Fibroblast of skin of scalp (primary cell): Measurements from ENCODE around the gene ZNF197. TPM values are rescaled to one million over a fixed set of nuclear protein-coding genes. Genes with fewer than 3 reads are reported as not detected.
A peak's percentile ranks its signal among the peaks of the same experiment; 100 is the strongest.
"Not testable (repeated sequence)": the region's sequence is repeated elsewhere in the genome, so short reads cannot be mapped to it uniquely, and the experiment has no call there.

Experiments
- DNase-seq: peaks from one replicate; pipeline ENCODE4 v3.0.0-alpha.2; 2013
- polyA plus RNA-seq, 2 experiments: library from polyadenylated mRNA; unstranded; fragments of 120-200 nt; gene quantifications; one replicate each; pipeline ENCODE4 v1.2.1, GENCODE V29; 2013; ENCODE audit not compliant: insufficient read length in 2 of 2

Gene ZNF197
- 10.8 TPM for polyA plus RNA-seq (2013, experiment 1 of 2; ENCODE audit: insufficient read length)
- polyA plus RNA-seq (2013, experiment 2 of 2; ENCODE audit: insufficient read length), result 13.5 TPM

DNA sequence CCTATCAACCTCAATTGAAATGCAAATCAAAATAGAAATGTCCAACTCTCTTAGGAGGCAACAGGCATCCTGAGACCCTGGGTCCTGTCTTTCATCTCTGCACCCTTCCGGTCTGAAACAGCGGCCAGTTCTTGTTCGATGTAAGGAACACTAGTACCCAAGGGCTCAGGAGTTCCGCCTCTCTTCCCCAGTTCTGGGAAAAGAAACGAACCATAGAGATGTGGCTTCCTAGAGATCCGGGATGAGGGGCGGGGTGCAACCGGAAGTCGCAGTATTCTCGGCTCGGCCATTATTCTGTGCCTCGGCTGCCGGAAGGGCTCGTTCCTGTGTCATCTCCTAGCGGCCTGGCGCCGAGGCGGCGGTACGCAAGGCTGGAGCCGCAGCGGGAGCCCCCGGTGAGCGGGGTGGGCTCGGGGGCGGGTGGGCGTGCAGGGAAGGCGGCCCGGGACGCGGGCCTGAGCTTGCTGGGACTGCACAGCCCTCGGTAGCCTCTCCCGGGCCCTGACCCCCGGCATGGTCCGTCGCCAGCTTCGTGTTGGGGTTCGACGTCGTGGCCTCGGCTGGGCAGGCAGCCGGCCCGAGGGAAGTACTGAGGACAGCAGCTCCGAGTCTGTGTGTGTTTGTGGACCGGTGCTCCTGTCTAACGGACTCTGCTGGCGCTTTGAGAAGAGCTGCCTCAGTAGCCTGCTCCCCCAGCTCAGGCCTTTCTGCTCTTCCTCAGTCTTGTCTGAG, at the start of gene ZNF197:
Gene ZNF197 (plus strand): TSS at position 288 of the 732 bp plus-strand sequence. CDS start 4,119 bp downstream, outside the sequence.
- peak; percentile 94 for DNase-seq

DNA sequence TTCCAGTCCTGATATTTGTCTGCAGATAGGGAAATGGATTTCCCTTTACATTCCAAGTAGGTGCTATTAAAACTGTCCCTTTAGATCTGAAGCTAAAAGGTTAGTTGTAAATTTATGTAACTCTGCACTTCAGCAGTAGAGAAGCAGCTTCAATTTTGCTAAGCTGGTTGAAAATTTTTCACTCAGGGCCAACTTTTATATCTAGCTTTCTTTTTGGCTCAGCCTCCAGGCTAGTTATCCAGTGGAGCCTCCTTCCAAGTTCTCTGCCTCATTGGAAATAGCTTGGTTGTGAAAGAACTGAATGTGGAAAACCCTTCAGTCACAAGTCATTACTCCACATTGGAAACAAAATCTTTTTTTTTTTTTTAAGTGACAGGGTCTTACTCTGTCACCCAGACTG, 48.2 kb upstream of the ZNF197 start:
- no peak for DNase-seq

DNA sequence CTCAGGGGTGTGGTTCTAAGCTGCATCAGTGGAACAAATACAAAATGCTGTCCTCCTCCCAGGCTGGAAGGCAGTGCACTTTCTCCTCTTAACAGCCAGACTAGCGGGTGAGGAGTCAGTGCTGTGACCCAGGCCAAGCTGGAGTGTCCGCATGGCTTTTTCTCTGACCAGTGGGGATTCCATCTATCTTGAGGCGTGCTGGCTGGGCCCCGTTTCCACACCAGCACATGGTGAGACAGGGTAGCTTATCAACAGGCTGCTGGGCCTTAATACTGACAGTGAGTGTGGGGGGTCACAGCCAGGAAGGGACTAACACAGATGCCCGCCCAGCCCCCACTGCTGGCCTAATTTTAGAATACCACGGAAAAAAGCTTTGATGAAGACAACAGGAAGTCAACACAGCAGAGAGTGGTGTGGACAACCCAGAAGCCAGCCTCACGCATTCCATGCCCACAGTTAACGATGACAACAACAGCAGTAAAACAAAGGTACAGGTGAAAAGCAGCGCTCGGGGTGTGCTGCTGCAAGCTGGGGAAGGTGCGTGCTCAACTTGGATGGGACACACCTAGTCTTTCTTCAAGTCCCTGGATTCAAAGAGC, 47.4 kb upstream of the ZNF197 start:
- DNase-seq, result not testable (repeated sequence)

DNA sequence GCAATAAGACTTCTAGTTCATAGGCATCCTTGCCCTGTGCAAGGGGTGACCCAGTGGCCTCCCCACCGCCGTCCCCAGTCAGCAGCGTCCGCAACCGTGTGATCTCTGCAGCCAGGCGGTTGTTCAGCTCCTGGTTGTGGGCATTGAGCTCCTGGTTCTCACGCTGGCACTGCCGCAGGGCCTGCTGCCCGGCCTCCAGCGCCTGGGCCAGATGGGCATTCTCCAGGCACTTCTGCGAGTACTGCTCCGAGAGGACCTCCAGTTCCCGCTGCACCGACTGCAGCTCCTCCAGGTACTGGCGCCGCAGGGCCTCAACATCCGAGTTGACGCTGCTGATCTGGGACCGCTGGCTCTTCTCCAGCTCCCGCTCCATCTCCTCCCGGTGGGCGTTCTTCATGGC, 46.5 kb upstream of the ZNF197 start:
- not testable (repeated sequence) for DNase-seq

DNA sequence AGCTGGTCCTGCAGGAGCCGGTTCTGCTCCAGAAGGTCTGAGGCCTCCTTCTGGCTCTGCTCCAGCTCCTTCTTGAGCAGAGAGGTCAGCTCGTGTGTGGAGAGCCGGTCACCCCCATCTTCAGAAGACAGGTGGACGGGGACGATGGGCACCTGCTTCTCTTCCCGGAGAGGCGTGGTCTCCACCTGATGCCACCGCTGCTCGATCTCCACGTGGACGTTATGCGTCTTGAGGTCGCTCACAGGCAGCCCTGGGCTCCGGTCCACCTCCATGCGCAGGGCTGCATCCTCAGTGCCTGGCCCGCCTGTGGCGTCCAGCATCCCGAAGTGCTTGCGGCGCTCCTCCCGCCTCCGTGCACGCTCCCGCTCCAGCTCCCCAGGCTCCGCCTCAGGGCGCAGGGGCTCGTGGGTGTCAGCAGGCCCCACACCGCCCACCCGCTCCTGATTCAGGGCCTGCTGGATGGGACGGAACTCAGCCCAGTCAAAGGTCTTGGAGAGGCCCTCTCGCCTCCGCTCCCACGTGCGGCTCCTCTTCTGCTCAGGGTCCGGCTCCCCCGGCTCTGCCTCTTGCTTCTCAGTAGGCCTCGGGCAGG, 45.8 kb upstream of the ZNF197 start:
- DNase-seq, result not testable (repeated sequence)

DNA sequence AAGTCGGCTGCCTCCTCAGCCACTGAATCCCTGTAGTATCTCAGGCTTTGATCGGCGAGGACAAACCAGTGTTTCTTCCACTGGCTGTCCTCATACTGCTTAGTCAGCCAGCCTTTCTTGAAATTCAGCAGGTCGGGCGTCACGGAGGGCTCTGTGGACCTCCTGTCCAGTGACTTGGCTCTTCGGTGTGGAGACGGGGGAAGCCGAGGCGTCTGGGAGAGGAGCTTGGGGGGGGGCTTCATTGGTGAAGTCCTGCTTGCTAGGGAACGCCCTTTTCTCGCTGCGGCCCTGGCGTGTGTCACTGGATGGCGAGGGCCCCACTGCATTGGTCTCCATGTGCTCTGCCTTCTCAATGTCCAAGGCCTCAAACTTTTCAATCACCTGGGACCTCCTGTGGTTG, 45.1 kb upstream of the ZNF197 start:
- DNase-seq, result not testable (repeated sequence)

DNA sequence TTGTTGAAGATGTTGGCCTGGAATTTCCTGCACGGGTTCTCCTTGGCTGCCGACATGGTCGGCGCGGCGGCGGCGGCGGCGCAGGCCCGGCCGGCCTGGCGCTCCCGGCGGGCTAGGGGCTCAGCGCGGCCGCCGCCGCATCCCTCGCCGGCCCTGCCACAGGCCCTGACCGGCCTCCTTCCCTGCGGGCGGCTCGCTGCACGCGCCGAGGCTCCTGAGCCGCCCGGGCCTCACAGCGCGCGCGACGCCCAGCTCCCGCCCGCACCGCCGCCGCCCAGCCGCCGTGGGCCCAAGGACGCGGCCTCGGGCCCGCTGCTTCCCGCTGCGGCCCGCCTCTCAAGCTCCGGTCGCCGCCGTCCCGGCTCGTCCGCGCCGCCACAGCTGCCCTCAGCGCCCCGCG, 43.9 kb upstream of the ZNF197 start:
- not testable (repeated sequence) for DNase-seq

DNA sequence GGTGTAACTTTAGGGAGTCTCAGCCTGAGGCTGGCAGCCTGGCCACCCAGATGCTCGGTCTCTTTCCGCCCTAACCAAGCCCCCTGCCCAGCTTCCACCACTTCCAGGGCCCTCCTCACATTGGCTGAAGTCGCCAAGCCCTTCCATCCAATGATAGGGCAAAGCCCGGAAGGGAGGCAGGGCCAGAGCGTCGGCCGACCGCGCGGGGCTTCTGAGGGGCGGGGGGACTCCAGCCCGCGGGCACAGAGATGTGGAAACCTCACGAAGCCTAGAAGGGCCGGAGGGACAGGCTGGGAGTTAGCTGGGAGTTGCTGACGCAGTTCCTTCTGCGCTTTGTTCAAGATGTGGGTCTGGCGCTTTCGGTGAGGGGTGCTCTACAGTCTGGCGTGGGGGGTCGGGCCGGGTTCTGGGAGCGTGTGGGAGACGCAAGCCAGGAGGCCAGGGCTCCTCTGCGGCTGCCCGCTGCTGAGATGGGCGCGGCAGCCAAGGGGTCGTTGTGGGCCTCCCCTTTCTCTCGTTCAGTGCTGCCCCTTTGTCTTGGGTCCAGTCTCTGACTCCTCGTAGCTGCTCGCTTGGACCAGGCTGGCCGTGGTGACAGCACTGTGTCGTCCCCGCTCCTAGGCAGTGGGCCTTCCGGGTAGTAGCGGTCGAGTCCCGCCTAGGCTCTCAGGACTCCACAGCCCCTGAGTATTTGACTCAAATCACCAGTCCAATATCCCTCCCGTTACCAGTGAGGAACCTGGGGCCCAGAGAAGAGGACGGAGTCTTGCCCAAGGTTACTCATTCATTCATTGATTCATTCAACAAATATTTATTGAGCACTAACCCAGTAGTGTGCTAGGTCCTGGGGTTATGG, 40.0 kb upstream of the ZNF197 start, which contains the start of gene ZNF660:
Gene ZNF660 (plus strand): TSS at position 319 of the 856 bp plus-strand sequence. CDS start 9,230 bp downstream, outside the sequence.
- DNase-seq, result peak; percentile 82

DNA sequence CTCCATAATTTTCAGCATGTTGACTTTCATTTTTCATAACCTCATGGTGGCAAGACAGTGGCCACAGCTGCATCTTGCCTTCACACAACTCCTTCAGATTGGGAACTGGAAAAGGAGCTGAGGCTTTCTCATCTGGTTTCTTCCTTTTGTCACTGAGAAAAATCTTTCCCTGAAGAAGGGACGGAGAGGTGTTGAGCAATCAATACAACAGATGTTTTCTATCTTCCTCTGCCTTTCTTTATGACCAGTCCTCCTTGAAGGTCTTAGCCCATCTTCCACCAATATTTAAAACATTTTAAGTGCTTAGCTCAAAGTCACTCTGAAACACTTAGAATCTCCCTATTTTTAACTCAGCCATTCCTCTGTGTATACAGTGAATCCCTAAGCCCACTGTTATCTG, 28.2 kb upstream of the ZNF197 start:
- no peak for DNase-seq

DNA sequence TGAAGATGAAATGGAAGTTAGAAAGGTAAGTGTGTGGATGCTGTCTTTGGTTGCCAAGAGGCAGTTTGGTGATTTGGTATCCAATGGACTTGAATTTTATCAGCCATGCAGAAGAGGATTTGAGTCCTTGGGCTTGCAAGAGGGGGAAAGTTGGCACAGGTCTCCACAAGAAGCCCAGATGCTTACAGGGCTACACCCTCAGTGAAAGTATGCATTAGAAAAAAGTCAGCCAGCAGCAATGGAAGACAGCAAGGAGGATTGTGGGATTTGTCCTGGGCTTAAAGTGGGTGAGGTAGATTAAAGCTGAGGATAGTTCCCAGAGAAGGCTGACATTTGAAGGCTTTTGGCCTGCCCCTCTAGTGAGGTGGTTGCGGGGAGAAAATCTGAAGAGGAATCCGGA, 23.1 kb upstream of the ZNF197 start:
- no peak for DNase-seq

DNA sequence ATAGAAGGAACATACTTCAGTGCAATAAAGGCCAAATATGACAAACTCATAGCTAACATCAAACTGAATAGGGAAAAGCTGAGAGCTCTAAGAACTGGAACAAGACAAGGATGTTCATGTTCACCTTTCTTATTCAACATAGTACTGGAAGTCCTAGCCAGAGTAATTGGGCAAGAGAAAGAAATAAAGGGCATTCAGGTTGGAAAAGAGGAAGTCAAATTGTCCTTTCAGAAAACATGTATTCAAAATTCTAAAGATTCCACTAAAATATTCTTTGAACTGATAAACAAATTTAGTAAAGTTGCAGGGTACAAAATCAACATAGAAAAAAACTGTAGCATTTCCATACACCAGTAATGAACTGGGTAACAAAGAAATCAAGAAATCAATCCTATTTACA, 12.2 kb upstream of the ZNF197 start:
- no peak for DNase-seq

DNA sequence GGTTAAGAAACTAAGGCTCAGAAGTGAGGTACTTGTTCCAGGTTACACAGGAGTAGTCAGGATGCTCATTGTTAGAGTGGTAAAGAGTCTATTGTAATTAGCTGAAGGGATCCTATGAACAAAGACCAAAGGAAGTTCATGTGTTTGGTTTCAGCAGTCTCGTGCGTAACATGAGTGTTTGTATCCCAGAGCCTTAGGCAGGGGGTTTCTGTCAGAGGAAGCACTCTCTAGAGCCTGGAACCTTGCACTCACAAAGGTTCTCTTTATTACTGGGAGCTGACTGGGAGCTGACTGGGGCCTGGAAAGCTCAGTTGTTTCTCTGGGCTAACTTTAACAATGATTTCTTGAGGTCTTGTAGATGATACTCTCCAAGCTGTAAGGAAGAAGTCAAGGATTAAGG, 3.9 kb downstream of the ZNF197 start:
- no peak for DNase-seq

DNA sequence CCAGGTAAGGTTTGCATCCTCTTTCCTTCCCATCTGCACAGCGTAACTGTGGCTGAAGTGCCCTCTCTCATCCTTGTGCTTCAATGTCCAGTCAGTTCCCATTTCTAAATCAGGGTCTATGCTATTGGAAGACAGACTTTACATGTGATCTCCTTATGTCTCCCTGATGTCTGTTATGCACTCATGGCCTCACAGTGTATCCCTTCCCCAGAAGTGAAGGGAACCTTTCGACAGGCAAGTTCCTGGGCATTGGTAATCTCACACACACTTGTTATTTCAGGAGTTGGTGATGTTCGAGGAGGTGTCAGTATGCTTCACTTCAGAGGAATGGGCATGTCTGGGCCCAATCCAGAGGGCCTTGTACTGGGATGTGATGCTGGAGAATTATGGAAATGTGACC, 7.4 kb downstream of the ZNF197 start:
- DNase-seq, result no peak

DNA sequence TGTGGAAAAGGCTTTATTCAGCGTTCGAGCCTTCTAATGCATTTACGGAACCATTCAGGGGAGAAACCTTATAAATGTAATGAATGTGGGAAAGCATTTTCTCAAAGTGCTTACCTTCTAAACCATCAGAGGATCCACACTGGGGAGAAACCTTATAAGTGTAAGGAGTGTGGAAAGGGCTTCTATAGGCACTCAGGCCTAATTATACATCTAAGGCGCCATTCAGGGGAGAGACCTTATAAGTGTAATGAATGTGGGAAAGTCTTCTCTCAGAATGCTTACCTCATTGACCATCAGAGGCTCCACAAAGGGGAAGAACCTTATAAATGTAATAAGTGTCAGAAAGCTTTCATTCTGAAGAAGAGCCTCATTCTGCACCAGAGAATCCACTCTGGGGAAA, 17.5 kb downstream of the ZNF197 start:
- DNase-seq, result no peak

DNA sequence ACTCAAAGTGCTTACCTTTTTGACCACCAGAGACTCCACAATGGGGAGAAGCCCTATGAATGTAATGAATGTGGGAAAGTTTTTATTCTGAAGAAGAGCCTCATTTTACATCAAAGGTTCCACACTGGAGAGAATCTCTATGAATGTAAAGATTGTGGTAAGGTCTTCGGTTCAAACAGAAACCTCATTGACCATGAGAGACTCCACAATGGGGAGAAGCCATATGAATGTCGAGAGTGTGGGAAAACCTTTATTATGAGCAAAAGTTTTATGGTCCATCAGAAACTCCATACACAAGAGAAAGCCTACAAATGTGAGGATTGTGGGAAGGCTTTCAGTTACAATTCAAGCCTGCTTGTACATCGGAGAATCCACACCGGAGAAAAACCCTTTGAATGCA, 18.2 kb downstream of the ZNF197 start:
- no peak for DNase-seq

DNA sequence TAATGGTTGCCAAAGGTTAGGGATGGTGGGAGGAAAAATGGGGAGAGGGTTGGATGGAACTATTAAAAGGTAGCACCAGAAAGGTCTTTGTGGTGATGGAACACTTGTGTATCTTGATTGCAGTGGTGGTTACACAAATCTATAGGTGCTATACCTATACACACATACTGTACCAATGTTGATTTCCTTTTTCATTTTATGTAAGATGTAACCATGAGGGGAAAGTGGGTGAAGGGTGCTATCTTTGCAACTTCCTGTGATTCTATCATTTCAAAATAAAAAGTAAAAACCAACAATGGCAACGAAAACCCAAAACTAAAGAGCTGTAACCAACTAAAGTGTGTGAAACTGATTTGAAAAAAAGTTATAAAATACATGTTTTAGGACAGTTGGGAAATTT, 22.9 kb downstream of the ZNF197 start:
- DNase-seq, result no peak

DNA sequence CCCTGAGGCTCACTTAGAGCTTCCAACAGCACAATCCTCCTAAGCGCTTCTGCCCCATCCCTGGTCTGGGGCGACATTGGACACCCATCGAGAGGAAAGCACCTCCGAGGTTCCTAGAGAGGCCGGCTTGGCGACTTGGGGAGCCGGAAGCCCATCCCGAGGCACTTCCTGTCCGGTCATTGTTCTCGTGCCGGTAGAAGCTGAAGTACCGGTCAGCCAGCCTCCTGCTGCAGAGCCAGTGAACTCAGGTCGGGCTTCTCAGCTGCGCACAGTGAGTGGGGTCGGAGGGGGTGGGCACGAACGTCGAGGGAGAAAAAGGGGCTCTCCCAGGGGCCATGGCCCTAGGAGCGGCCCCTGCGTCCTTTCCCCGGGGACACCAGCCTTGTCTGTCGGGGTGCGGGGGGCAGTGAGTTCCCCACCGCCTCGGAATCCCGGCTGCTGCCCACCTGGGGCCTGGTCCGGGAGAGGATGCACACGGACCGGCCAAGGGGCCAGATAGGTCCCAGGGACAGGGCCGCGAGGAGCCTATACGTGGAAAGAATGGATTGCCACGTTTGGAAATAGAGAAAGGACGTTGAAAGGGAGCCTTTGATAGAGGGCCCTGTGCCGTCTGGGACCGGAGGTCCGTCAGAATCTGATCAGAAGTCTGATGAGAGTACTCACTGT, 23.9 kb downstream of the ZNF197 start, which contains the start of gene ZNF35:
Gene ZNF35 (plus strand): TSS at position 169 of the 666 bp plus-strand sequence. CDS start 2,336 bp downstream, outside the sequence.
- peak; percentile 88 for DNase-seq

DNA sequence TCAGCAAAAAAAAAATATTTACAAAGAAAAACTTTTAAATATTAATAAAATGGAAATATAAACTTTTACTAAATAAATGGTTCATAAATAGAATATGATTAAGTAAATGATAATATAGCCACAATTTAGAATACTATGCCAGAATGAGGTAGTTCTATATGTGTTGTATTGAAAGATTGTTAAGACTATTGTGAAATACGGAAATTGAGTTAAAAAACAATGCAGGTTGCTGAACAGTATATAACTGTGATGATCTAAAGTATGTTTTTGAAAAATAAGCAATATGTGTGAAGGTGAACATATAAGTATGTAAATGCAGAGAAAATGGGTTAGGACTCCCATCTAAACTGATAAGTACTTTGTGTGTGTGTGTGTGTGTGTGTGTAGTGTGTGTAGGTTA, 24.9 kb downstream of the ZNF197 start:
- DNase-seq, result no peak

DNA sequence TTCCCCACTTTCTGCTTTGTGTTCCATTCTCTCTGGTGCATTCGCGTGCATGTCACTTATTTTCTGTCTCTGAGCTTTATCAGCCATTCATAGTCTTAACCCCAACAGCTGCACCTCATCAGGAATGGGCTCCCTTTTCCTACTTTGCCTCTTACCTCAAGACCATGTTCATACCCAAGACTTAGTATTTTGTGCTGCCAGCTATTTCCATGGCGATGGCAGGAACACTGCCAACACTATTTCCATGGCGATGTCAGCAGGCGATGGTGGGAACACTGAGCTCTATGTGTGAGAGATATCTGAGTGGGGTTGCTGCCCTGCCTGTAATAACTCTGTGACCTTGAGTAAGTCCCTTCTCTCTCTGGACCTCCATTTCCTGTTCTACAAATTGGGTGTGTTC, 29.2 kb downstream of the ZNF197 start:
- DNase-seq, result no peak

DNA sequence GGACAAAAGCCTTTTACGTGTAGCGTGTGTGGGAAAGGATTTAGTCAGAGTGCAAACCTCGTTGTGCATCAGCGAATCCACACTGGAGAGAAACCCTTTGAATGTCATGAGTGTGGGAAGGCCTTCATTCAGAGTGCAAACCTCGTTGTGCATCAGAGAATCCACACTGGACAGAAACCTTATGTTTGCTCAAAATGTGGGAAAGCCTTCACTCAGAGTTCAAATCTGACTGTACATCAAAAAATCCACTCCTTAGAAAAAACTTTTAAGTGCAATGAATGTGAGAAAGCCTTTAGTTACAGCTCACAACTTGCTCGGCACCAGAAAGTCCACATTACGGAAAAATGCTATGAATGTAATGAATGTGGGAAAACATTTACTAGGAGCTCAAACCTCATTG, 34.2 kb downstream of the ZNF197 start:
- DNase-seq, result no peak

DNA sequence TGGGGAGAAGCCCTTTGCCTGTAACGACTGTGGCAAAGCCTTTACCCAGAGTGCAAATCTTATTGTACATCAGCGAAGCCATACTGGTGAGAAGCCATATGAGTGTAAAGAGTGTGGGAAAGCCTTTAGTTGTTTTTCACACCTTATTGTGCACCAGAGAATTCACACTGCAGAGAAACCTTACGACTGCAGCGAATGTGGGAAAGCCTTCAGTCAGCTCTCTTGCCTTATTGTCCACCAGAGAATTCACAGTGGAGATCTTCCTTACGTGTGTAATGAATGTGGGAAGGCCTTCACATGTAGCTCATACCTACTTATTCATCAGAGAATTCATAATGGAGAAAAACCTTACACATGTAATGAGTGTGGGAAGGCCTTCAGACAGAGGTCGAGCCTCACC, 34.6 kb downstream of the ZNF197 start:
- no peak for DNase-seq

DNA sequence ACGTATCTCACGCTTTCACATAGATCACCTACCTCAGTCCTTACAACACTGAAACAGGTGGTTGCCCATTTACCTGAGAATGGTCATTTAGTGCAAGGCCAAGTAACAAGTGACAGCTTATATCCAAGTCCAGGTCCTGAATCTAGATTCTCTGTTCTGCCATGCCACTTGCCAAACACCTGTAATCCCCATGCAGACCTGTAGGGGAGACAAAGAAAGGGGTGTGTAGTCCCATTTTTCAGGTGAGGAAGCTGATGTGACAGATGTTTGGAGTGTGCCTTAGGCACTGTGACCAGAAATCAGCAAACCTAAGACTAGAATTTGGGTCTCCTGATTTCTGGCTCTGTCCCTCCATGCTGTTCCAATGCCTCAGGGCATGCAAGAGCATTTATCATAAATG, 36.4 kb downstream of the ZNF197 start:
- DNase-seq, result no peak
